ENCODE measurements around the gene SPO11. TPM values are rescaled to one million over a fixed set of nuclear protein-coding genes. Genes with fewer than 3 reads are reported as not detected.

The SPO11 gene
- total RNA-seq, 1 experiment from 2014 or later, result not detected

DNA sequence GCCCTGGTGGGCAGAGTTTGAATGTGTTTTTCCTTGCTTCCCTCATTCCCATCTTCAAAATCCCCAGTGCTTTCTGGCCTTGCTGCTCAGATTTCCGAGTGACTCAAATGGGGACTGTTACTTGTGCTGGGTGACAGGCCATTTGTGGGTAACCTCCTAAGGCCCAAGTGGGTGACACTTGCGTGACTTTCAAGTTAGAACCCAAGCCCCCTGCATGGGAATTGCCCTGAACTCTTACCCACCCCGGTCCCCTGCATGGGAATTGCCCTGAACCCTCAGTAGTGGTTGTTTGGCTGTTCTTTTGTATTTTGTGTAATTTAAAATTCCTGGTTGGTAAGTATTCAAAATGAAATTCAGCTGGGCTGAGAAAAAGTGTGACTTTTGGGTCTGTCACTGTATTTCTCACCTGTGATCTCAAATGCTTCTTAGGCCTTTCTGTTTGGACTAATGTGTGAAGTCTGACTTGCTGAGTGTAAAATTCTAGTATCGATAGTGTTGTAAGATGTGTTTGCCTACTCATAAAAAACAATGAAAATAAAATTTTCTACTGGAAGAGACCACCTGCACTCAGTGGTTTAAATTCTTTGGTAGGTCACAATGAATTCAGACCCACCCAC lies 49.2 kb downstream of the SPO11 start:
- H3K9ac ChIP-seq (ENCODE audit: extremely low read depth, insufficient read length, low read length), result no peak overlapping the region
- Mint-ChIP-seq H3K27ac (0 out of 7 replicates have a peak overlapping the region, but pooled peaks of 1 of the 3 experiments have one; percentile 61), H3K27me3 (ENCODE audit: low read depth) (no peaks in the 10 kb centered on the region), H3K9me3 (no peaks in the 10 kb centered on the region), H3K4me1 (peaks cover 10 to 14% of the 10 kb centered on the region in 2 experiments), H3K4me3 (no peak overlapping the region), H3K36me3 (ENCODE audit: insufficient read depth in 1 of 3, low read depth in 3 of 3) (peaks cover 32 to 62% (median 53%) of the 10 kb centered on the region in 3 experiments)
- H3K18ac ChIP-seq (ENCODE audit: insufficient read length, low read depth, low read length), result no peak overlapping the region
- H3K9me3 ChIP-seq (ENCODE audit: control insufficient read depth, low read depth, low read length), result no peaks in the 10 kb centered on the region
- no peak overlapping the region for H2BK12ac ChIP-seq (ENCODE audit: insufficient read length, low read depth, low read length)
- no CpG with 5 or more reads among the region's 4 CpGs for WGBS (ENCODE audit: extremely low coverage, insufficient read length, low lambda C conversion rate)
- H3K23ac ChIP-seq (ENCODE audit: insufficient read length, low read depth, low read length), result no peak overlapping the region
- H2AK5ac ChIP-seq (ENCODE audit: insufficient read length, low read length), result no peak overlapping the region
- H4K20me1 ChIP-seq (ENCODE audit: control insufficient read depth, insufficient read depth, insufficient read length), result no peaks in the 10 kb centered on the region
- no peak overlapping the region for H2BK5ac ChIP-seq (ENCODE audit: insufficient read length, low read length)
- H3T11ph ChIP-seq (ENCODE audit: low read length), result no peak overlapping the region
- H2BK20ac ChIP-seq (ENCODE audit: low read depth, low read length, poor library complexity, severe bottlenecking), result no peak overlapping the region
- H2BK120ac ChIP-seq (ENCODE audit: low read depth, low read length, poor library complexity, severe bottlenecking), result no peak overlapping the region
- no peaks in the 10 kb centered on the region for H3K4me1 ChIP-seq (ENCODE audit: insufficient read depth, low read length)
- H2AFZ ChIP-seq (ENCODE audit: low read length), result no peak overlapping the region
- H4K5ac ChIP-seq (ENCODE audit: insufficient read length, low read depth, low read length), result no peak overlapping the region
- H4K91ac ChIP-seq (ENCODE audit: insufficient read length, low read depth, low read length), result no peak overlapping the region
- H3K79me2 ChIP-seq (ENCODE audit: insufficient read depth, low read length), result no peaks in the 10 kb centered on the region
- no peak for TF ChIP-seq CTCF (conservative IDR thresholded peaks at IDR 0.05)
- H3K56ac ChIP-seq (ENCODE audit: insufficient read length, low read depth, low read length), result no peak overlapping the region
- H3K23me2 ChIP-seq (ENCODE audit: insufficient read length, low read depth, low read length, poor library complexity, severe bottlenecking), result no peaks in the 10 kb centered on the region
- H2BK15ac ChIP-seq (ENCODE audit: low read depth, low read length), result no peak overlapping the region
- no peak overlapping the region for H3K4me2 ChIP-seq (ENCODE audit: insufficient read depth, insufficient read length, low read length)
- no peak overlapping the region for H4K8ac ChIP-seq (replicated peaks; ENCODE audit: insufficient read length, low read depth, low read length)
- DNase-seq, result no peak
- no peaks in the 10 kb centered on the region for H3K79me1 ChIP-seq (ENCODE audit: insufficient read depth, low read depth, low read length, poor library complexity, severe bottlenecking)
- H3K27ac ChIP-seq (ENCODE audit: insufficient read length, low read depth, low read length), result no peak overlapping the region
- no peaks in the 10 kb centered on the region for H3K27me3 ChIP-seq (ENCODE audit: insufficient read depth, low read length)
- H3K4ac ChIP-seq (ENCODE audit: low read depth, low read length), result no peak overlapping the region
- H3K14ac ChIP-seq (ENCODE audit: insufficient read depth, low read length), result no peak overlapping the region

Measured in H9 (cell line).